IPS DF 4.7 (cell line): ENCODE results near the gene FAM209A.
"Not testable (repeated sequence)": the region's sequence is repeated elsewhere in the genome, so short reads cannot be mapped to it uniquely, and the experiment has no call there.

ENCODE experiments used
- DNase-seq: peaks from one replicate; pipeline ENCODE4 v3.0.0-alpha.2; 2013; ENCODE audit warnings: low spot score; ENCODE audit errors: extremely low read depth

Gene FAM209A, protein sequence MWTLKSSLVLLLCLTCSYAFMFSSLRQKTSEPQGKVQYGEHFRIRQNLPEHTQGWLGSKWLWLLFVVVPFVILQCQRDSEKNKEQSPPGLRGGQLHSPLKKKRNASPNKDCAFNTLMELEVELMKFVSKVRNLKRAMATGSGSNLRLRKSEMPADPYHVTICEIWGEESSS

GRCh38 chr20:56524444-56524843 is at the start of gene FAM209A:
Gene FAM209A, plus strand, starts transcription at chr20:56524744. Its CDS starts 65 bp downstream, at chr20:56524809.
- not testable (repeated sequence) for DNase-seq

DNA sequence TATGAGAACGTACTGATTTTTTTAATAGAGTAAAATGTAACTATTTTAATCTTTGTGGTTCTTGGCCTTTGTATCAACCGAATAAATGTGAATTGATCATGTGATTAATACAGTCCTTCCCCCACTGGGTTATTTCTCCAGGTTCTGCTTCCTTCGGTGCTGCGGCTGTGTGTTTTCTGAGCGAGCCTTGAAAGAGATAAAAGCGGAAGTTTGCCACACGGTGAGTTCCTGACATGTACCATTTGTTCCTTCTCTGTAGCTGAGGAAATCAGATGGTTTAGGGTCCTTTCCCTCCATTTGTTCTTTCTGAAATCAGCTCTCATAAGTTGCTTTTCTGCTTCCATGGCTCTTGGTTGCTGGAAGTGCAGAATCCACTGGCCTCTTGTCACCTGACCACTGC is 40.6 kb upstream of the FAM209A start:
- no peak for DNase-seq

GRCh38 chr20:56487216-56487615 is 37.3 kb upstream of the FAM209A start:
- no peak for DNase-seq

- no peak for DNase-seq
Measured at GRCh38 chr20:56488566-56488965, 36.0 kb upstream of the FAM209A start.

GRCh38 chr20:56501116-56501515 is 23.4 kb upstream of the FAM209A start:
- DNase-seq: no peak

GRCh38 chr20:56503916-56504315 is 20.6 kb upstream of the FAM209A start:
- DNase-seq: no peak

- DNase-seq: no peak
Measured at GRCh38 chr20:56504373-56505005, 20.1 kb upstream of the FAM209A start.

DNA sequence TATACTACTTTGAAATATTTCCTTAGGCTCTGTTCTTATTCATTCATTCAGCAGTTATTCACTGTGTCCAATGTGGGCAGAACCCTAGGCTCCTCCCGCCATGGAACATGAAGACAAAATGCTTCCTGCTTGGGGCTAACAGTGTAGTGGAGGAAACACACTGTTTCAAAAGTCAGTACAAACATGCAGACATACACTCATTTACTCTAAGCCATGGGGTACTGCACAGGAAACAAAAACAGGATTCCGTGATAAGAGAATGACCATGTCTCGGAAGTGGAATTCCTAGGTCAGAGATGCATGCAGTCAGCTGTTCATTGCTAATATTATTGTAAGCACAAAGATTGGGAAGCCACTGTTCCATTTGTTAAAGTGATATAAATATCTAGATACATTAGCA is 18.4 kb upstream of the FAM209A start:
- no peak for DNase-seq

DNA sequence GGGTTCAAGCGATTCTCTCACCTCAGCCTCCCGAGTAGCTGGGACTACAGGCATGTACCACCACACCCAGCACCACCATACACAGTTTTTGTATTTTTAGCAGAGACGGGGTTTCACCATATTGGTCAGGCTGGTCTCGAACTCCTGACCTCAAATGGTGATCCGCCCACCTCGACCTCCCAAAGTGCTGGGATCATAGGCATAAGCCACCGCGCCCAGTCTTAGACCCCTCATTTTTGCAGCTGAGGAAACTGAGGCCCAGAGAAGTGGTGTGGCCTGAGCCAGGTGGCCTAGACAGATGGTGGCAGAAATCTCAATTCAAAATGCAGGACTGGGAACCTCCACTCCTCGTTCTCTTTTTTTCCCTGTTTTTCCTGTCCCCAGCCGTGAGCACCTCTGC is 12.6 kb upstream of the FAM209A start:
- no peak for DNase-seq

GRCh38 chr20:56513161-56514150 is 11.1 kb upstream of the FAM209A start:
- DNase-seq: no peak

DNA sequence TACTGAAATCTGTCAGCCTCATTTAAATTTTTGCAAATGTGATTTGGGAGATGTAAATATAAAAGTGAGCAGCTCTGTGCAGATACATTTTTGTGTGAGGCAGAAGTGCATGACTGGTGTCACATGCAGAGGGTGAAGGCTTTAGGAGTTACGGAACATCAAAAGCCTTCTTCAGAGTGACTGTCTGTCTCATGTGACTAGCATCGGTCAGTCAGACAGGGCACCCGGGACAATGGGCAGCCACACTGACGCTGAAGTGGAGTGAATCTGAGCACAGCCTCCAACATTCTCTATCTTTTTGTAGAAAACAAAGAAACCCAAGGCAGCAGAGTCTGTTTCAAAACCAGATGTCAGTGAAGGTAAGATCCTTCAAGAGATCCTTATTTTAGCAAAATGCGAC is 7.9 kb upstream of the FAM209A start:
- no peak for DNase-seq

- no peak for DNase-seq
Measured at GRCh38 chr20:56517211-56517610, 7.3 kb upstream of the FAM209A start.

DNA sequence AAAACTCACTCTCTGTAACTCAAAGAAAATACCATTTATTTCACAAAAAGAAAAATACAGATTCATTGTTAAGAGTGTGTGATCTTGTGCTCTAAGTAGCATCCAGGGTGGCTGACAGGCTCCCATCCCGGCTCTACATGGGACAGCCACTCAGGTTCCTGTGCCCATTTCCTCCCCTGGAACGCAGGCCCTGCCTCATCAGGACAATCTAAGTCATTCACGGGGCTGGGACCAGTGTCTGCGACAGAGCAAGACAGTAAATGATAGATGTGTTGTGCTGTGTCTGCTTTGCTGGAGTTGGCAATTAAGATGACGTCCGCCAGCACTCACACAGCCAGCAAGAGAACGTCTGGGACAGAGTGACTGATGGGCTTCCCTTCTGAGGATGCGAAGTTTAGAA is 6.9 kb upstream of the FAM209A start:
- DNase-seq: no peak

DNA sequence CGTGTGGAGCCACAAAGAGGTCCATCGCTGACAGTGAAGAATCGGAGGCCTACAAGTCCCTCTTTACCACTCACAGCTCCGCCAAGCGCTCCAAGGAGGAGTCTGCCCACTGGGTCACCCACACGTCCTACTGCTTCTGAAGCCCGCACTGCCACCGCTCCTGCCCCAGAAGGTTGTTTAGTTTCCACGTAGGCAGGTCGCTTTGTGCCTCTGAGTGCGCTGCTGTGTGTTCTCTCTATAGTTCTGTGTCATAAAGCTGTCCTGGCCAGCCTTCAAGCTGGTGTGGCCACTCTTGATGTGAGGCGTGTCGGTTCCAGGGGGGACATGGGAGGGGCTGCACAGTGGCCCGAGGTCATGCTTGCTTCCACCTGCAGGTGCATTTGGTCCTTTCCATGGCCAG is 6.4 kb upstream of the FAM209A start:
- no peak for DNase-seq

DNA sequence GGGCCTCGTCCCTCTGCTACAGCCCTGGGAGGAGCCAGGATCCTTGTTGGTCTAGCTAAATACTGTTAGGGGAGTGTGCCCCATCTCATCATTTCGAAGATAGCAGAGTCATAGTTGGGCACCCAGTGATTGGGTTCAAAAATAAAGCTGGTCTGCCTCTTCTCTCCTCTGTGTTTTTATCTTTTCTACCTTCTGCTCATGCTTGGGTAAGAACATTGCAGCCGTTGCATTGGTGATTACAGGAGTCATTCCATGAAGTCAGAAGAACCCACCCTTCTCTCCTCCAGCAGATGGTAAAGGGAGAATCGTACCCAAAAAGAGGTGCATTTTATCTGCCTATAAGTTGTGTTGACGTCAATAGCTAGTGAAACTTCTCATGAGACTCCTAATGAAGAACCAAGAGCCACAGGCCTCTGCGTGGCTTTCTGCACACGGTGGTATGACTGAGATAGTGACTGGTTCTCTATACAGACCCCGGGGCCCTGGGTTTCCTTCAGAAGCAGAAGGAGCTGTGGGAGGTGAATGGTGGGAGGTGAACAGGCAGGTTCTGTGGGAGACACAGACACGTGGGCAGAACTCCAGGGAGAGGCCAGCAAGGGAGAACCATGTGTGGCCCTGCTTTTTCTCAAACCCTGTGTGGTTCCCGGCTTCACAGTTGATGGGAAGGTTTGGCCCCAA is 5.7 kb upstream of the FAM209A start:
- DNase-seq: no peak

GRCh38 chr20:56519551-56519950 is 5.0 kb upstream of the FAM209A start:
- no peak for DNase-seq

GRCh38 chr20:56520180-56520579 is 4.4 kb upstream of the FAM209A start:
- no peak for DNase-seq

DNA sequence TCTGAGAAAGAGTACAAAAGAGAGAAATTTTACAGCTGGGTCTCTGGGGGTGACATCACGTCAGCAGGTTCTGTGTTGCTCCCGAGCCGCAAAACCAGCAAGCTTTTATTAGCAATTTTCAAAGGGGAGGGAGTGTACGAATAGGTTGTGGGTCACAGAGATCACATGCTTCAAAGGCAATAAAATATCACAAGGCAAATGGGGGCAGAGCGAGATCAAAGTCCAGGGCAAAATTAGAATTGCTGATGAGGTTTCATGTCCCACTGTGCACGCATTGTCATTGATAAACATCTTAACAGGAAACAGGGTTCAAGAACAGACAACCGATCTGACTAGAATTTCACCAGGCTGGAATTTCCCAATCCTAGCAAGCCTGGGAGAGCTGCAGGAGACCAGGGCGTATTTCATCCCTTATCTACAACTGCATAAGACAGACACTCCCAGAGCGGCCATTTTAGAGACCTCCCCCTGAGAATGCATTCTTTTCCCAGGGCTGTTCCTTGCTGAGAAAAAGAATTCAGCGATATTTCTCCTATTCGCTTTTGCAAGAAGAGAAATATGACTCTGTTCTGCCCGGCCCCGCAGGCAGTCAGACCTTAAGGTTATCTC is 3.7 kb upstream of the FAM209A start:
- not testable (repeated sequence) for DNase-seq

GRCh38 chr20:56522311-56522710 is 2.2 kb upstream of the FAM209A start:
- no peak for DNase-seq

- no peak for DNase-seq
Measured at GRCh38 chr20:56527521-56527920, 3.0 kb downstream of the FAM209A start.

- not testable (repeated sequence) for DNase-seq
Measured at GRCh38 chr20:56532946-56533345, 8.4 kb downstream of the FAM209A start, which contains the start of gene FAM209B. Gene FAM209B, plus strand, starts transcription at chr20:56533246. Its CDS starts 96 bp downstream, at chr20:56533342.
